Renal cortical epithelial cell (primary cell): Measurements from ENCODE around the gene PIP5KL1. TPM values are rescaled to one million over a fixed set of nuclear protein-coding genes. Genes with fewer than 3 reads are reported as not detected.

Experiments
- DNase-seq: peaks from one replicate; pipeline ENCODE4 v3.0.0-alpha.2; 2011; ENCODE audit warnings: low read depth
- total RNA-seq: library from RNA; depleted of rRNA; stranded (reverse); fragments of >200 nt; gene quantifications from 2 replicates; pipeline ENCODE4 v1.2.3, GENCODE V29; 2014

PIP5KL1 gene
- 0.65 and 2.1 TPM in 2 replicates for total RNA-seq

DNA sequence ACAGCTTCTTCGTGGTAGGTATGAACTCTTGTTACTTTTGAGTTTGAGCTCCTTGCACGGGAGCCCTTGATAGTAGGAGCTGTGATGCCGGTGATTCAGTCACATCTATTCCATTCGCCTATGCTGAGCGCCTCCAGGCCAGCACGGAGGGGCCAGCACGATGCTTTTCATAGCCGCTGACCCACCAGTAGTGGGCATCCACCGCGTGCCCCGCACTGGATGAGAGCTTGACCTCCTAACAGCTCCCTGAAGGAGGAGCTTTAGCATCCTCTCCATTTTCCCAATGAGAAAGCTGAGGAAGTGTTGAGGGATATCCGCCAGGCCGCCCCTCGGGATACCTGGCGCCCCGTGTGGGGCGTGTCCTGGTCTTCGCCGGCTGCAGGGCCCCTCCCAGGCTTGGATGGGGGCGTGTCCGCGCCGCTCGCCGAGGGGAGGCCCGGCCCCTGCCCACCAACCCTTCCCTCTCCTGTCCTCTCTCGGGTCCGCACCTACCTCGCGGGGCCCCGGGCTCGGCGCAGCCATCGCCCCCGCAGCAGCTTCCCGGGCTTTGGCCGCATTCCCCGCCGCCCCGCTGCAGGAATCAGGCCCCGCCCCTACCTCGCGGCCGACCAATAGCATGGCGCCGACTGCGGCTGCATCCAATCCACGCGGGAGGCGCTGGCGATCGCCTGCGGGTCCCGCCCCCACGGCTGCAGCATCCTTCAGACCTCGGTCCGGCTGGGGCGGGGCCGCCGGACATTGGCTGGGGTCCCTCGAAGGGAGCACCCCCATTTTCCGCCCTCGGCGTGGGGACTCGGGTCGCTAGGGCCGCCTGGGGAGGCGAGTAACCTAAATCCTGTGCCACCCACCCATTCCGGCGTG lies at the start of gene PIP5KL1:
Gene PIP5KL1 (minus strand): TSS at position 547 of the 861 bp plus-strand sequence. CDS start 25 bp downstream, at position 522.
- peak; percentile 55 for DNase-seq

DNA sequence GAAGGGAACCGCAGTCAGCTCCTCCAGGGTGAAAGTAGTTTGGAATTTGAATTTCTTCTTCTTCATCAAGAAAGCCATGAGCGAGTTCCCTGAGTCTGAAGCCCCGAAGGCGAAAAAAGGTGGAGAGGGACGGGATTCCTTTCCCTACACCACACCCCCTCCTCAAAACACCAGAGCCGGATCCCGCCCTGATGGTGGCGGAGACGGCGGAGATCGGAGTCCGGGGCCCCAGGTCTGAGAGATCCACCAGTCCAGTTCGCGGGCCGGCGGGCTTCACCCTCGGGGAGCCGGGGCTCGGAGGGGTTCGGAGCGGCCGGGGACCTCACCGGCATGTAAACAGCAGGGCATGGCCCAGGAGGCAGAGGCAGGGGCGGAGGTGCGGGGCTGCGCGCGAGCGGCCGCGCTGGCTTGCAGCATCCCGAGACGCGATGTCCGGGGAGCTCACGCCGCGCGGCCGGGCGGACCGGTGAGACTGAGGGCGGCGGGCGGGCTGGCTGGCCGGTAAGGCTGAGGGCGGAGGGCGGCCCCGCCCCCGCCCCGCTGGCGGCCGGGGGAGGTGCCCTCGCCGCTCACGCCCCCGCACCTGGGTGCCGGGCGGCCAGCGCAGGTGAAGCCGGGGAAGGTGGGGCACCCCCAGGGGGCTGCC lies 49.6 kb upstream of the PIP5KL1 start:
- no peak for DNase-seq

- no peak for DNase-seq
Measured at GRCh38 chr9:127979333-127980059, 48.9 kb upstream of the PIP5KL1 start.

DNA sequence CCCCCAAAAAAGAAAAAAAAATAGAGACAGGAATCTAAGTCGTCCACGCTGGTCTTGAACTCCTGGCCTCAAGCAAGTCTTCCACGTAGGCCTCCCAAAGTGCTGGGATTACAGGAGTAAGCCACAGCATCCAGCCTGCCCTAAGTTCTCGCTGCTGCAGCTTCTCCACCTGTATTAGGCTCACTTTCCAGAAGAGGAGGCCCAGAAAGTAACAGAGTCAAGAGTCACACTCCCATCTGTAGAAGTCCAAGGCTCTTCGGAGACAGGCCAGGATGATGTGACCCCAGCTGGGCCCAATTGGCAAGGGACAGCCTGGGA lies 48.4 kb upstream of the PIP5KL1 start:
- no peak for DNase-seq

GRCh38 chr9:127977884-127978647 lies 47.5 kb upstream of the PIP5KL1 start:
- DNase-seq, result peak; percentile 67

DNA sequence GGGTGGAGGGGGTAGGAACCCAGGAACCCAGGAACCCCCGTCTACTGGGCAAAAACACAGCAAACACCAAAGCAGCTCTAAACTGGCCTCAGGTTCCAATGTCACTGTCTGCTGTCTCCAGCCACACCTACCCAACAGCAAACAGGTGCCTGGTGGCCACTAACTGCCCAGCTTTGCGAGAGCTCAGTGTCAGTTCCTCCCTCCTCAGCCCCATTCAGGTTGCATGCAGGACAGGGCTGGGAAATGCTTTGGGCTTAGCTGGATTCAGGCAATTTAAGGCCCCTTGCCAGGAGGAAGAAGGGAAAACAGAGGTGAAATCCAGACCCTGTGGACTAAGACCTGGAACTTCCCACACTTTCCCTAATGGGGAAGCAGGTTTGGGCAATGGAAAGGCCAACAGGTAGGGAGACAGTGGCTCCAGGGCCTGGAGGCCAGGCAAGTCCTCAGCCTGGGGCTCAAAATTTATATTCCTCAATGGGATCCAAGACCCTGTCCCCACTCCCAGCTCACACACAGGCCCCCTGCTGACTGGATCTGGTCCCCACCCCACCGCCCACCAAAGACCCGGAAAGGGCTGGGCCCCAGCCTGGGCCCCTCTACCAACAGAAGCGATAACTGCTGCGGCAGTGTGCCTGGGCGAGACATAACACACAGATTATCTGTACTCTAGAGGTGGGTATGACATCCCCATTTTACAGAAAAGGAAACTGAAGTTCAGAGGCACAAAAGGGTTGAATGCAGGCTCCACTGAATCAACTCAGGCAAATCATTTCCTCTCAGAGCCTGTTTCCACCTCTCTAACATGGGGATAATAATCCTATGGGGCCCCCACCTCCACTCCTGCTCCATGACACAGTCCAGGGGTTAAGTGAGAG lies 46.7 kb upstream of the PIP5KL1 start:
- no peak for DNase-seq

DNA sequence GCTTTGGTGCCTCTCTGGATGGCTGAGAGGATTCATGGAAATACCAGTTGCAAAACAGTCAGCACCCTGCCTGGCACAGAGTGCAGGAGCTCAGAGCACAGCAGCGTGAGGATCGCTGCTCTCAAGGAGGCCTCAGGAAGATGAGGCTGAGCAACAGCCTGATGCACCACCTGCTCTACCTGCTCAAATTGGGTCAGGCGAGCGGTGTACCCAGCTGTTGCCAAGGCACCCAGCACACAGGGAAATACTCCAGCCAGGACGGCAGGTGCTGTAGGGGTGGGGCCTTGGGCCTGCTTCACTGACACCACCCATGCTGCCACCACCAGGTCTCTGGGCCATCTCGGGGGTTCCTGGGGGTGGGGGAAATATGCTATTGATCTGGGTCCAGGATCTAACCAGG lies 45.9 kb upstream of the PIP5KL1 start:
- no peak for DNase-seq

GRCh38 chr9:127975376-127976315 lies 45.1 kb upstream of the PIP5KL1 start:
- DNase-seq, result no peak

- no peak for DNase-seq
Measured at GRCh38 chr9:127974769-127975261, 44.2 kb upstream of the PIP5KL1 start.

DNA sequence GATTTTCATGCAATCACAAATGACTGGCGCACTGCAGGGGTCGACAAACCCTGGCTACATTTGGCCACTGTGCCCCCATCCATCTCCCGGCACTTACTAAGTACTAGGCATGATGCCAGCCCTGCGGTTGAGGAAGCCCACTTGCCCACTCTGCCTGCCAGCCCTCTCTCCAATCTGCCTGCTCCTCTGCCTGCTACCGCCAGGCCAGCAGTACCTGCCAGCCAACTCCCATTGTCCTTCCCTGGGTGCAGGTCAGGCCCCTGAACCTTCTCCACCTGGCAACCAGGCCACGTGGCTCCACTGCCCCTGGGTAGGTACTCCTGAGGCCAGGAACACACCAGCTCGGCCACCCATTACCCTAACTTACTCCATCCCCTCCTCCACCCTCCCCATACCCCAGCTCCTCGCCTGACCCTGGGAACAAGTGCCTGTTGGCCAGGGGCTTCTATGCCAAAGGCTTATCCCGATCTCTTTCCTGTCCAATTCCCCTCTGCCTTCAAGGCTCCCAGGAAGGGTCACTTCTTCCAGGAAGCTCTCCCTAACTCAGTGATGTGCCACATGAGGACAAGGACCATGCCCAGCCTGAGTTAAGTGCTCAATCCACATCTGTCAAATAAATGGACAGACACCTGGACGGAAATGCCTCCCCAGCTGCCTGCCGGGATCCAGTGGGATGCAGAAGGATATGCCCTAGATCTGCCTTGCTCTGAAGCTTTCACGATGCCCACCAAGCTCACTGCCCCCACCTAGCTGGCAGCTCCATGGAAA lies 43.6 kb upstream of the PIP5KL1 start:
- DNase-seq, result no peak

GRCh38 chr9:127973169-127974000 lies 42.8 kb upstream of the PIP5KL1 start:
- DNase-seq, result no peak

- no peak for DNase-seq
Measured at GRCh38 chr9:127972236-127972871, 41.8 kb upstream of the PIP5KL1 start.

DNA sequence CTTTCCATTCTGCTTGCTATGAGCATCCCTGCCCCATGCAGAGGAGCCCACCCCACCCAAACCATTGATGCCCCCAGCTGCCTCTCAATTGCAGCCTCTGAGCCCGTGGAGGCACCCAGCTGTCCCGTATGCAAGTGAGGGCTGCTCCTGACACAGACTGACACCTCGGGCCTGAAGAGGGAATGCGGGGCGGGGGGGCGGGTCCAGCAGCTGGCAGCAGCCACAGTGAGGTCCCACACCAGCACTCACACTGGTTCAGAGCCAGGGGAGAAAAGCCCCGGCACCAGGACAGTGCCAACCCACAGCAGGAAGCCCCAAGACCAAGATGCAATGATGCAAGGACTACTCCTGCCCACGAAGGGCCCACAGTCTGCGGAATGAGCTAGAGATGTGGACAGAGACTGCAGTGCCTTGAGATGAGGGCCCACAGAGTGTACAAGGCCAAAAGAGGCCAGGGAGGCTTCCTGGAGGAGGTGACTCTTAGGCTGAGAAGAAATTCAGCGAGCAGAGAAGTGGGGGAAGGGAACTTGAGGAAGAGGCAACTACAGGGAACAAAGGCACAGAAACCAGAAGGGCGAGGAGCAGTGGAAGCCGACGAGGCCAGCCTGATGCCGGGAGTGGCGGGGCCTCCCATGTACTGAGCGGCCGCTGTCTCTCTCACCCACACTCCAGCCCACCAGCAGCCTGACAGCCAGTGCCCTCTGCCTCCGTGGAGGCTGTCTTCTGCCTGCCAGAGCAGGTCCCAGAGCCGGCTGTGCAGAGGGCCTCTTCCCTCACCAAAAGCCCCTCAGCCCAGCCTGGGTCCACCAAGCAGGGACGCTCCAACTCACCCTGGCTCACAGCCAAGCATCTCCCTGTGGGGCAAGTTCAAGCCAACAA lies 41.0 kb upstream of the PIP5KL1 start:
- no peak for DNase-seq

- DNase-seq, result no peak
Measured at GRCh38 chr9:127970401-127971313, 40.1 kb upstream of the PIP5KL1 start.

DNA sequence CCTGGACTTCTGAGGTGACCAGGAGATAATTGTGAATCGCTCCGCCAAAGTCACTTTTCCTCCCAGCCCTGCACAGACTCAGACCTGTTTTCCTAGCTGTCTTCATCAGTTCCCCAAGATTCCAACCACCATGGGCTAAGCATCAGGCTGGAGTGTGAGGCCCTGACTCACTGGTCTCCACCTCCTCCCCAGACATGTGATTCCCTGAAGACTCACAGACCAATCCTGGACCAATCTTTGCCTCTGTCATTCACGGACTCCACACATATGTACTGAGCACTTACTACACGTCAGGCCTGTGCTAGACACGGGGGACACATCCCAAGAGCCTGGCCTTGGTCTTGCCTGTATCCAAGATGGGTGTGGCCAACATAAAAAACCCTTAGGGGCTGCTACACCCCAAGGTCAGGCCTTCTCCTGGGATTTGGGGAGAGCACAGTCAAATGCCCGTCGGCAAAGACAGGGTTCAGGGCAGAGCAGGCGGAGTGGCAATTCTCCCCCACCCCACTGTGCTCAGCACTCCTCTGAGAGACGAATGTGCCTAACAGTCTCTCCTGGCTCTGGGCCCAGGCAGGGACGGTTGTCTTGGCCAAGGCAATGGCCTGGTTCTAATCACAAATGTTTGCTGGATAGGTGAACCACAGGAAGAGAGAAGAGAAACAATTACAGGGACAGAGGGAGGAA lies 38.3 kb upstream of the PIP5KL1 start:
- peak; percentile 76 for DNase-seq
